ENCODE results near the gene NPR3.

NPR3 gene

GRCh38 chr5:32712481-32713360, 1.6 kb downstream of the NPR3 start:
- no peak for DNase-seq (ENCODE audit: low spot score)

- DNase-seq (ENCODE audit: low spot score) = no peak
Measured at GRCh38 chr5:32713361-32713769, 2.2 kb downstream of the NPR3 start.

- DNase-seq (ENCODE audit: low spot score) = no peak
Measured at GRCh38 chr5:32713770-32714381, 2.8 kb downstream of the NPR3 start.

GRCh38 chr5:32714836-32715235, 3.7 kb downstream of the NPR3 start:
- DNase-seq (ENCODE audit: low spot score) = no peak

- no peak for DNase-seq (ENCODE audit: low spot score)
Measured at GRCh38 chr5:32720300-32720699, 9.2 kb downstream of the NPR3 start.

- DNase-seq (ENCODE audit: low spot score) = no peak
Measured at GRCh38 chr5:32721626-32722025, 10.5 kb downstream of the NPR3 start.

GRCh38 chr5:32722957-32723356, 11.8 kb downstream of the NPR3 start:
- no peak for DNase-seq (ENCODE audit: low spot score)

- no peak for DNase-seq (ENCODE audit: low spot score)
Measured at GRCh38 chr5:32724526-32724925, 13.4 kb downstream of the NPR3 start.

- no peak for DNase-seq (ENCODE audit: low spot score)
Measured at GRCh38 chr5:32726086-32726557, 15.0 kb downstream of the NPR3 start.

GRCh38 chr5:32729651-32730050, 18.5 kb downstream of the NPR3 start:
- no peak for DNase-seq (ENCODE audit: low spot score)

GRCh38 chr5:32733590-32734340, 22.6 kb downstream of the NPR3 start:
- DNase-seq (ENCODE audit: low spot score) = no peak

GRCh38 chr5:32734827-32735378, 23.8 kb downstream of the NPR3 start:
- no peak for DNase-seq (ENCODE audit: low spot score)

GRCh38 chr5:32735512-32735911, 24.4 kb downstream of the NPR3 start:
- DNase-seq (ENCODE audit: low spot score) = no peak

- DNase-seq (ENCODE audit: low spot score) = no peak
Measured at GRCh38 chr5:32736842-32737241, 25.7 kb downstream of the NPR3 start.

GRCh38 chr5:32740651-32741050, 29.5 kb downstream of the NPR3 start:
- DNase-seq (ENCODE audit: low spot score) = no peak

- no peak for DNase-seq (ENCODE audit: low spot score)
Measured at GRCh38 chr5:32745317-32745716, 34.2 kb downstream of the NPR3 start.

- DNase-seq (ENCODE audit: low spot score) = no peak
Measured at GRCh38 chr5:32752411-32752810, 41.3 kb downstream of the NPR3 start.

- no peak for DNase-seq (ENCODE audit: low spot score)
Measured at GRCh38 chr5:32753051-32753450, 41.9 kb downstream of the NPR3 start.

GRCh38 chr5:32753765-32754164, 42.6 kb downstream of the NPR3 start:
- no peak for DNase-seq (ENCODE audit: low spot score)

GRCh38 chr5:32754284-32754683, 43.2 kb downstream of the NPR3 start:
- DNase-seq (ENCODE audit: low spot score) = no peak

GRCh38 chr5:32760091-32760509, 49.0 kb downstream of the NPR3 start:
- no peak for DNase-seq (ENCODE audit: low spot score)

GRCh38 chr5:32765266-32765665, 54.1 kb downstream of the NPR3 start:
- no peak for DNase-seq (ENCODE audit: low spot score)
